GM12878 (cell line): ENCODE measurements around the gene WDR19. TPM values are rescaled to one million over a fixed set of nuclear protein-coding genes. Genes with fewer than 3 reads are reported as not detected.

Source experiments
- ATAC-seq: fragments of 200-7000 bp; cut with Tn5 transposase; 3 replicates; pipeline ENCODE4 v1.9.1; 2020; ENCODE audit warnings: mild to moderate bottlenecking, moderate library complexity
- BruUV-seq: library from RNA; stranded (reverse); fragments of 400-500 nt; replicated peaks from 2 replicates; lab custom pipeline; 2021; lab: Mats Ljungman, UMichigan
- CTCF ChIA-PET: fragments of 300-600 bp; sonication (Branson Sonifier 250); formaldehyde crosslinking; extraction: SDS; loops from one replicate; lab custom pipeline; 2021; ENCODE audit warnings: inconsistent platforms; lab: Yijun Ruan, JAX
- POLR2A ChIA-PET: fragments of 350-600 bp; formaldehyde crosslinking; extraction: SDS; loops from one replicate; lab custom pipeline; 2021; ENCODE audit warnings: inconsistent platforms; lab: Charles Lee
- RAD21 ChIA-PET: fragments of 300-600 bp; sonication (Branson Sonifier 250); formaldehyde crosslinking; loops from one replicate; lab custom pipeline; 2023; ENCODE audit warnings: antibody characterized with exemption; ENCODE audit not compliant: unreplicated experiment; lab: Charles Lee
- SMC1A ChIA-PET: fragments of 300-600 bp; sonication (Branson Sonifier 250); formaldehyde crosslinking; loops from one replicate; lab custom pipeline; 2023; ENCODE audit not compliant: unreplicated experiment, uncharacterized antibody; lab: Charles Lee
- DNase-seq: peaks from one replicate; pipeline ENCODE4 v3.0.0-alpha.2; 2011; ENCODE audit warnings: low read depth, low spot score
- FAIRE-seq: peaks from 3 replicates; lab custom pipeline; 2011; peaks lifted over from hg19 to GRCh38; lab: Jason Lieb, UNC
- H2AFZ ChIP-seq: 2 replicates; pipeline ENCODE4 v1.6.0; 2011; ENCODE audit warnings: low read depth, low read length, control low read depth; ENCODE audit not compliant: control insufficient read depth
- H3K27ac ChIP-seq: 2 replicates; pipeline ENCODE4 v1.5.1; 2011; ENCODE audit warnings: control low read depth; ENCODE audit not compliant: control insufficient read depth, insufficient read depth
- H3K27me3 ChIP-seq, 2 experiments: replicated peaks in 1 of 2; 2 replicates each; pipeline versions ENCODE4 v1.6.0 to v1.6.1; 2011; ENCODE audit warnings: low read length in 1 of 2; ENCODE audit not compliant: control insufficient read depth in 2 of 2, insufficient read depth in 2 of 2
- H3K36me3 ChIP-seq, 2 experiments: 2 replicates each; pipeline ENCODE4 v1.5.1; 2011; ENCODE audit warnings: low read length in 1 of 2; ENCODE audit not compliant: control insufficient read depth in 2 of 2, insufficient read depth in 2 of 2
- H3K4me1 ChIP-seq: 2 replicates; pipeline ENCODE4 v1.6.1; 2011; ENCODE audit warnings: mild to moderate bottlenecking, low read length, moderate library complexity, mixed read lengths; ENCODE audit not compliant: control insufficient read depth, insufficient read depth
- H3K4me2 ChIP-seq: 2 replicates; pipeline ENCODE4 v1.6.0; 2011; ENCODE audit warnings: control low read depth; ENCODE audit not compliant: control insufficient read depth, insufficient read depth
- H3K4me3 ChIP-seq: fragments of 200-600 bp; sonication (generic); 2 replicates; pipeline ENCODE4 v1.5.1; 2016
- H3K79me2 ChIP-seq: 2 replicates; pipeline ENCODE4 v1.6.0; 2011; ENCODE audit warnings: low read length; ENCODE audit not compliant: control insufficient read depth, insufficient read depth
- H3K9ac ChIP-seq: 2 replicates; pipeline ENCODE4 v1.8.0; 2011; ENCODE audit warnings: low read length, control low read depth, mixed read lengths; ENCODE audit not compliant: control insufficient read depth, insufficient read depth
- H3K9me3 ChIP-seq: replicated peaks from 3 replicates; pipeline ENCODE4 v1.5.1; 2011; ENCODE audit warnings: mild to moderate bottlenecking, low read length; ENCODE audit not compliant: control insufficient read depth, insufficient read depth
- H4K20me1 ChIP-seq: 2 replicates; pipeline ENCODE4 v1.6.0; 2011; ENCODE audit not compliant: control insufficient read depth, insufficient read depth
- BCL11A ChIP-seq: IDR thresholded peaks from 2 replicates; pipeline ENCODE4 v1.6.1; 2011; ENCODE audit warnings: low read depth, low read length
- BCLAF1 ChIP-seq: fragments of 450-650 bp; IDR thresholded peaks from 2 replicates; pipeline ENCODE4 v1.6.1; 2017; ENCODE audit warnings: antibody characterized with exemption, mild to moderate bottlenecking, moderate library complexity
- BRCA1 ChIP-seq: IDR thresholded peaks from 2 replicates; pipeline ENCODE4 v1.6.1; 2011; ENCODE audit warnings: low read depth, low read length, improper control_type of control experiment
- CUX1 ChIP-seq: IDR thresholded peaks from 2 replicates; pipeline ENCODE4 v1.6.1; 2012; ENCODE audit warnings: improper control_type of control experiment, low read depth, low read length; ENCODE audit not compliant: insufficient replicate concordance
- E4F1 ChIP-seq: fragments of 450-650 bp; IDR thresholded peaks from 2 replicates; pipeline ENCODE4 v1.6.1; 2018; ENCODE audit warnings: borderline replicate concordance, mild to moderate bottlenecking; ENCODE audit not compliant: partially characterized antibody
- EGR1 ChIP-seq, 2 experiments: IDR thresholded peaks; 1 replicate in 1 of 2; 2 replicates in 1 of 2; pipeline ENCODE4 v1.6.1; 2011 to 2012; ENCODE audit warnings: low read depth in 2 of 2, low read length in 2 of 2, borderline replicate concordance in 1 of 2, mild to moderate bottlenecking in 1 of 2, moderate library complexity in 1 of 2
- GATAD2B ChIP-seq: fragments of 450-650 bp; conservative IDR thresholded peaks from 2 replicates; pipeline ENCODE4 v1.6.1; 2017; ENCODE audit warnings: low read depth, mild to moderate bottlenecking, moderate library complexity
- HCFC1 ChIP-seq: fragments of 150-350 bp; IDR thresholded peaks from 2 replicates; pipeline ENCODE4 v1.6.1; 2014; ENCODE audit warnings: low read length
- LARP7 ChIP-seq: fragments of 450-650 bp; IDR thresholded peaks from 2 replicates; pipeline ENCODE4 v1.6.1; 2017; ENCODE audit warnings: mild to moderate bottlenecking
- NR2C1 ChIP-seq: fragments of 450-650 bp; IDR thresholded peaks from 2 replicates; pipeline ENCODE4 v1.6.1; 2017; ENCODE audit warnings: antibody characterized with exemption, mild to moderate bottlenecking, moderate library complexity
- POU2F2 ChIP-seq: IDR thresholded peaks from 3 replicates; pipeline ENCODE4 v1.6.1; 2011; ENCODE audit warnings: low read depth, mild to moderate bottlenecking, low read length, borderline replicate concordance
- RCOR1 ChIP-seq: conservative IDR thresholded peaks from 2 replicates; pipeline ENCODE4 v1.6.1; 2012; ENCODE audit warnings: low read depth, low read length, improper control_type of control experiment
- WGBS: methylation state at CpG from one replicate; pipeline ENCODE4 v1.1.6; 2016; ENCODE audit warnings: low lambda C conversion rate; ENCODE audit not compliant: insufficient replicate concordance, insufficient coverage; ENCODE audit errors: missing lambda C conversion rate; 5-methylcytosine and 5-hydroxymethylcytosine counted together
- in situ Hi-C: fragments of 300-500 bp; cut with MboI; formaldehyde crosslinking; loops from 9 replicates; pipeline ENCODE4 v1.14.3; 2018; ENCODE audit warnings: mixed read lengths
- intact Hi-C: fragments of 100-400 bp; cut with micrococcal nuclease; formaldehyde crosslinking; loops from one replicate; pipeline ENCODE4 v1.14.2; 2022; ENCODE audit not compliant: unreplicated experiment
- polyA plus RNA-seq, 11 experiments: library from polyadenylated mRNA; depleted of rRNA in 4 of 11; unstranded in 6 of 11; stranded (reverse) in 5 of 11; fragments of >200 nt; fragmentation: Nextera tagmentation in 4 of 11; fragmentation: Illumina TruSeq in 1 of 11; extraction: Ambion mirVana in 4 of 11; extraction: Trizol in 1 of 11; gene quantifications; 1 replicate in 1 of 11; 2 replicates in 10 of 11; pipeline versions ENCODE4 v1.2.1 to v1.2.3, GENCODE V29; 2011 to 2016; ENCODE audit warnings: inconsistent platforms in 2 of 11, missing spikeins in 2 of 11, low read depth in 1 of 11
- total RNA-seq, 4 experiments: library from RNA; depleted of rRNA in 3 of 4; stranded (reverse); fragments of >200 nt in 3 of 4; fragmentation: Illumina TruSeq in 1 of 4; extraction: Trizol in 1 of 4; gene quantifications; 2 replicates each; pipeline versions ENCODE4 v1.2.1 to v1.2.3, GENCODE V29; 2013 to 2021

Gene WDR19
- total and polyA plus RNA-seq, 10 of the 15 experiments (the other 5 are each of a cell fraction or from before 2014, with no cell fraction given) = 3.5 to 15.4 (median 7.3) TPM

GRCh38 chr4:39308611-39309010, 126.3 kb downstream of the WDR19 start (continued):
- TF ChIP-seq BRCA1 (no peak), LARP7 (no peak), BCLAF1 (no peak), BCL11A (no peak)

GRCh38 chr4:39312816-39313215, 130.5 kb downstream of the WDR19 start:
- intact Hi-C loops = loop anchor here (10.0 kb wide), 1 partner anchor 102 kb away; no protein-coding TSS in a partner anchor
- CTCF ChIA-PET = interaction anchor here (1.5 kb wide), 1 partner anchor 9 kb away, joined by 4 read pairs; no protein-coding TSS in a partner anchor
- BruUV-seq = no TSS peak
- TF ChIP-seq E4F1 = no peak
- no peak for TF ChIP-seq NR2C1
- TF ChIP-seq HCFC1 = no peak
- TF ChIP-seq RCOR1 = no peak
- no peak for TF ChIP-seq CUX1
- TF ChIP-seq GATAD2B = no peak
- no peak for TF ChIP-seq EGR1 (IDR thresholded peaks at IDR 0.05; ENCODE audit: borderline replicate concordance in 1 of 2, low read depth in 2 of 2, low read length in 2 of 2)
- no peak for TF ChIP-seq POU2F2

More at GRCh38 chr4:39312816-39313215, 130.5 kb downstream of the WDR19 start:
- RAD21 ChIA-PET = interaction anchor here (0.6 kb wide), 1 partner anchor 520 kb away, joined by 4 read pairs; no protein-coding TSS in a partner anchor
- Histone ChIP-seq H3K9ac (no peak overlapping the region), H4K20me1 (no peaks in the 10 kb centered on the region), H3K27ac (no peak overlapping the region), H3K27me3 (no peaks in the 10 kb centered on the region), H3K36me3 (peaks cover 14 to 24% of the 10 kb centered on the region in 2 experiments), H3K4me3 (no peak overlapping the region), H3K79me2 (no peaks in the 10 kb centered on the region), H3K4me1 (no peaks in the 10 kb centered on the region), H3K4me2 (no peak overlapping the region), H3K9me3 (no peaks in the 10 kb centered on the region), H2AFZ (no peak overlapping the region)
- SMC1A ChIA-PET = interaction anchor here (0.8 kb wide), 1 partner anchor 28 kb away, joined by 4 read pairs; no protein-coding TSS in a partner anchor
- in situ Hi-C loops = no loop called here
- no peak for FAIRE-seq
- 70% methylated on average over 4 of the region's 4 CpGs for WGBS
- DNase-seq = no peak
- POLR2A ChIA-PET = interaction anchor here (1.5 kb wide), 1 partner anchor 9 kb away, joined by 3 read pairs; no protein-coding TSS in a partner anchor
- no peak for ATAC-seq
